ENCODE results near the gene CAPN9.
A peak's percentile ranks its signal among the peaks of the same experiment; 100 is the strongest.
"Not testable (repeated sequence)": the region's sequence is repeated elsewhere in the genome, so short reads cannot be mapped to it uniquely, and the experiment has no call there.

The CAPN9 gene

DNA sequence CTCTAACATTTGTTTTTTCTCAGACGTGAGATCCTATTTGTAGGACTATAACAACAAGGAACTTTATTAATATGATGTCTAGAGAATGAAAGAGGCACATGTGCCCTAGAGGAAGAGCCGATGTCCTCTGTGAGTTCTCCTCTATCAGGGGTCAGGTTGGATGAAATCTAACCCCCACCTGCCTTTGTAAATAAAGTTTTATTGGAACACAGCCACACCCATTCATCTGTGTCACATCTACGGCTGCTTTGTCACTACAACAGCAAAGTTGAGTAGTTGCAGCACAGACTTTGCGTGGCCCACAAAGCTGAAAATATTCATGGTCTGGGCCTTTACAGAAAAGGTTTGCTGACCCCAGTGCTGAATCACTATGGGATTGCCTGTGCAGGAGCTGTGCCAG is 571 bp upstream of the CAPN9 start:
- DNase-seq: no peak

DNA sequence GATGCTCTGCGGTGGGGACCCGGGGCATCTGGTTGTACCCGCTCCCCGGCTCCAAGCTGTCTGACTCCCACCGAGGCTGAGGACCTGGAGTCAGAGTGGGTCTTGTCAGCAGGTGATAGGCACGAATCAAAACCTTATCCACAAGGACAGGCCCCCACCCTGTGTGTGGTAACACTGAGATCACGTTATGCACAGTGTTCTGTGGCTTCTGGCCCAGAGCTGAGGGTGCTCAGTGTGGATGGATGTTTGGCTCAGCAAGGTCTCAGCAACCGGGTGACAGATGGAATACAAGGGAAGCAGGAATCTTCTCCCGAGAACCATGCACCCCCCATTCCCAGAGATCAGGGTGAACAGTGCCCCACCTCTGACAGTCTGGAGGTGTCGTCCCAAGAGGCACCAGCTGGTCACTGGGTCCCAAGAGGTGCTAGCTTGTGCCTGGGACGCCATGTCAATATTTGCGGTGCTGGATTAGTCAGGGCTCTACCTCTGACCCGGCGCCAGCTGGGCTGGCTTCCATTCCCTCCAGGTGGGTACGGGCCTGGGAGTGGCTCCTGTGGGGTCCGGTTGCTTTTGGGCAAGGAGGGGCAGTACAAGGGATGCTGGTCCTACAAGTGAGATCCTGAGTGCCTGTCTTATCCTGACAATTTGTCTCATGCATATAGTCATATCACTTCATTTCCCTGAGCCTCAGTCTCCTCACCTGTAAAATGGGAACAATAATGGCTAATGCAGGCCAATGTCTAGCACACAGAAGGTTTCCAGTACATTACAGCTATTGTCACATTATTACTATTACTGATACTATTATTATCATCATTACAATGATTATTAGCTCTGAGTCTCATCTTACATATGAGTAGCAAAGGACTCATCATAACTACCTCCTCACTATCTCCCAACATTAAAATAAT is 957 bp downstream of the CAPN9 start:
- DNase-seq: no peak

GRCh38 chr1:230749150-230749549 is 2.0 kb downstream of the CAPN9 start:
- no peak for DNase-seq

DNA sequence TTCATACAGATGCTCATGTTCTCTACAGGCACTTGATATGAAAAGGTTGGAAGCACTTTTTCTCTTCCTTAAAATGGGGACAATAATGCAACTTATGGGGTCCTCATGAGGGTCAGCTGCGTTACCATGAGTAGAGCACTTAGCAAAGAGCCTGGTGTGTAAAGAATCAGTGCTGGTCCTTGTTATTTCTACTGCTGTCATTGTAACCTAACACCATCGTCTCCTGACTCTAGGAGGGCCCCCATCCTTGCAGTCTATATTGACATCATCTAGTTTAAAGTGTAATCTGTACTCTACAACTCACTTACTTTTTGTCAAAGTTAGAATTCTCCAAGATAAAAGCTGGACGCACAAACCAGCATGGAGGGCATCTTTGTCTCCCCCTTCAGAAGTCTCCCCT is 2.4 kb downstream of the CAPN9 start:
- DNase-seq: no peak

- no peak for DNase-seq
These were observed 3.4 kb downstream of the CAPN9 start for GRCh38 chr1:230750576-230750975.

DNA sequence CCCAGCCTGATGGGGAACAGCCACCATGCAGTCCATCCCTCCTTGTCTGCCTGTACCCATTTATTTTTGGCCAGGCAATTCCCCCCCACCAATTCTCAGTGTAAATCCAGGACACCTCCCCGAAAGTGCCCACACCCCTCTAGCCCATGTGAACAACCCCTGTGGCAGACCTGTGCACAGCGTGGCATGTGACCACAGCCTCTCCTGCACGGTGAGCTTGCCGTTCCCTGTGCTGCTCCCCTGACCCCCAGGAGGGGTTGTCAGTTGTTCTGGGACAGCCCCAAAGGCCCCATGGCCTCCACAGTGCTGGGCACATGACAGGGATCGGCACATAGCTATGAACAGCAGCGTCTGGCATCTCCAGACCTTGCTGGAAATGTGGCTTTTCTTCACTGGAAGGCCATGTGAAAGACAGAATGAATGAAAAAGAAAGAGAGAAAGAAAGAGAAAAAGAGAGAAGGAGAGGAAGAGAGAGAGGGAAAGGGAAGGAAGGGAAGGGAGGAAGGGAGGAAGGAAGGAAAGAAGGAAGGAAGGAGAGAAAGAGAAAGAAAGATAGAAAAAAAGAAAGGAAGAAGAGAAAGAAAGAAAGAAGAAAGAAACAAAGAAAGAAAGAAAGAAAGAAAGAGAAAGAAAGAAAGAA is 3.9 kb downstream of the CAPN9 start:
- DNase-seq: no peak

GRCh38 chr1:230752407-230752806 is 5.2 kb downstream of the CAPN9 start:
- DNase-seq: no peak

DNA sequence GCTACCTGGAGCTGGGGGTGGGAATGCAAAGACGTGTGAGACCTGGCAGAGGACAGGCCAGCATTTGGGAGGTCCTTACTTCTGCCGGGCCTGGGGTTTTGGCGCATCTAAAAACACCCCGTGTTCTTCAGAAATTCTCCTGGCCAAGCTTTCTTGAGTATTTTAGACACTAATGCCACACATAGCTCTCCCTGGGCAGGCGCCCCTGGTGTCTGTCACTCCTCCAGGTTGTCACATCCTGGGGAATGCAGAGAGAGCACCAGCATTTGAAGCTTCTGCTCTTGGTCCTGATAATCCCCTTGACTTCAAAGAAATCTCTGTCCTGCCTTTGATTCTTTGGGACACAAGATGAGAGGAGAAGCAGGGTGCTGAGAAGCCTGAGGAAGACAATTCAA is 6.0 kb downstream of the CAPN9 start:
- DNase-seq: no peak

GRCh38 chr1:230753586-230754251 is 6.5 kb downstream of the CAPN9 start:
- DNase-seq: peak; percentile 39

DNA sequence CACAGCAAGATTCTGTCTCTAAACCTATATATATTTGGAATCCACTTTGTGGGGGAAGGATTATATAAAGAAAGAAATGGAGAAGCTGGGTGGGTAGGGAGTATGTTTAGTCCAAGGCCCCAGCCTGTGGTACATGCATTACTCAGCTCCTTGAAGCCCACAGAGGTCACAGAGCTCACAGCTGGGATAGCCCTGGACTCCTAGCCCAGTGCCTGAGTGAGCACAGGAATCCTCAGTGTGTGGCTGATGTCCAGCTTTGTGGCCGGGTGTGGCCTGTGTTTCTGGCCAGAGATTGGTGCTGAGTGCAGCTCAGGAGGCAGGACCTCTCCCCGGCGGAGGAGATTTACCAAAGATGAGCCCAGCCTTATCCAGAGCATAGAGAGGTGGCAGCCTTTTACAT is 7.6 kb downstream of the CAPN9 start:
- DNase-seq: peak; percentile 26

DNA sequence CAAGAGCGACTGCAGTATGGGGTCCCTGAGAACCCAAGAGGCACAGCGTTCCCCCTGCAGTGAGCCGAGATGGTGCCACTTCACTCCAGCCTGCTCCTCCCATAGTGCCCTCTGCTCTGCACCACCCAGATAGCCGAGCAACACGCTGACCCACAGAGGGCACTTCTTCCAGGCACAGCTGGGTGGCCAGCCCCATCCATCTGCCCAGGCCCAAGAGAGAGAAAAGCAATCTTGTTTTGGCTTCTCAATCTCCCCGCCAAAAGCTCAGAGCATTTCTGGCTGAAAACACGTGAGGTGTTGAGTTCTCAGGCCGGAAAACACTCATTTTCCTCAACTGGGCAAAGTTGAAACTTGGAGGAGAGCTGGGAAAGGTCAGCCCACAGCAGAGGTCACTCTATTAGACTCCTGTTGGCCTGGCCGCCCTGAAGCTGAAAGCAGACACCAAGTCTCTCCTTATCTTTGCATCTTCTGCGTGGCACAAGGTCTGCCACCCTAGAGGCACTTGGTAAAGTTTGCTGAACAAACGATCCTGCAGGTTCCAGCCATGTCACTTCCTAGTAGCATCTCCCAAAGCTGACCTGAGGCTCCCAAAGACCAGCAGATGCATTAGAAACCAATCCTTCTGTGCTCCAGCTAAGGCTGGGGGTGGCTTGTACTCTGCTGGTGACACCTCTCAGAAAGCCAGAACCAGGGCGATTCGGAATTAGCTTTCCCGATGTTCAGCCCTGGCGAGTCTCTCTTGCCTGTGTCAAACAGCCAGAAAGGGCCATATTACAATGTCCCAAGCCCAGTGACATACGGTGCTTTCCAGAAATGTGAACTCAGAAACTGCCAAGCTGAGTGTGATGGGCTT is 10.9 kb downstream of the CAPN9 start:
- DNase-seq: no peak

- DNase-seq: peak; percentile 78
These were observed 11.7 kb downstream of the CAPN9 start for GRCh38 chr1:230758709-230759368.

GRCh38 chr1:230759369-230760065 is 12.3 kb downstream of the CAPN9 start:
- DNase-seq: no peak

DNA sequence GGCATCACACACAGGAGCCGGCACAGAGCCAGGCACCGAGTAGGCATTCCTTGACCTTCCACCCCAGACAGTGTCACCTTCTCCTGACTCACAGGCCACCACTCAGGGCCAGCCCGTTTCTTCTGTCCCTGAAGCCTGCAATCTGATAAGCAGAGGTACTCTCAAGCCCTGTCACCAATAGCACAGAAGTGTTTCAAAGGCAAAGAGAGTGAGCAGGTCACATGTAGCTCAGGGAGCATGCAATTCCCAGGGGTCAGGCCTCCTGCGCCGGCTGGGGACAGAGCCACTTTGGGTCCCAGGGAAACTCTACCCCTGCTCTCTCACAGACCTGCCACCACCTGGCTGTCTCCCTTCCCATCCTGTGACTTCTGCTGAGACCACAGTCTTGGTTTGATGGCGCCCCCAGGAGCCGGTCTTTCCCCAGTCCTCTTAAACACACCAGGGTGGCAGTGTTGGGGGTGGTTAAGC is 13.2 kb downstream of the CAPN9 start:
- no peak for DNase-seq

DNA sequence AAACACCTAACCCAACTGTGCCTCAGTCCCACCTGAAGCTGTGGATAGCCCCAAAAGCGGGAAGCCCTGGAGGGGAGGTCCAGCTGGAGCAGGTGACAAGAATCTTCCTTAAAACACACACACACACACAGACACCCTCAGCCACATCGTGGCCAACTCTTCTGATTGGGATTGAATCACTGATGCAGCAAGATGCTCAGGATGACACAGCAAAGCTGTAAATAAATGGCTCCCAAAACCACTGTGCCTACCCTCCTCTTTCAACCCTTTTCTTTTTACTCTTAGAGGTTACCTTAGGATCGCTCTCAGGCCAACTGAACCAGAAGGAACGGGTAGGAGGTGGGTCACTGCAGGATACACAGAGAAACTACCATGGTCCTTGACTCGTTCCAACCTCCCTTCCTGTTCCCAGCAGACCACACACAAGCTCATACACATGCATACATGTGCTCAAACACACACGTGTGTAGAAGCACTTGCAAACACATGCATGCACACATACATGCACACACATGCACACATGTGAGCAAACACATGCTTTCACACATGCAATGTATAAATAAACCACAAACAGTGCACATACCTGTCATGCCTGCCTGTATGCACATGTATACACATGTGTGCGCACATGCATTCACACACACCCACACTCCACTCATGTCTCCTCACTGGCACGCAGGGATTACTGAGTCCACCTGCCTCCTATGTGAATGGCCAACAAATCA is 14.4 kb downstream of the CAPN9 start:
- DNase-seq: no peak

GRCh38 chr1:230763927-230764591 is 16.9 kb downstream of the CAPN9 start:
- DNase-seq: no peak

- no peak for DNase-seq
These were observed 19.1 kb downstream of the CAPN9 start for GRCh38 chr1:230766318-230766717.

DNA sequence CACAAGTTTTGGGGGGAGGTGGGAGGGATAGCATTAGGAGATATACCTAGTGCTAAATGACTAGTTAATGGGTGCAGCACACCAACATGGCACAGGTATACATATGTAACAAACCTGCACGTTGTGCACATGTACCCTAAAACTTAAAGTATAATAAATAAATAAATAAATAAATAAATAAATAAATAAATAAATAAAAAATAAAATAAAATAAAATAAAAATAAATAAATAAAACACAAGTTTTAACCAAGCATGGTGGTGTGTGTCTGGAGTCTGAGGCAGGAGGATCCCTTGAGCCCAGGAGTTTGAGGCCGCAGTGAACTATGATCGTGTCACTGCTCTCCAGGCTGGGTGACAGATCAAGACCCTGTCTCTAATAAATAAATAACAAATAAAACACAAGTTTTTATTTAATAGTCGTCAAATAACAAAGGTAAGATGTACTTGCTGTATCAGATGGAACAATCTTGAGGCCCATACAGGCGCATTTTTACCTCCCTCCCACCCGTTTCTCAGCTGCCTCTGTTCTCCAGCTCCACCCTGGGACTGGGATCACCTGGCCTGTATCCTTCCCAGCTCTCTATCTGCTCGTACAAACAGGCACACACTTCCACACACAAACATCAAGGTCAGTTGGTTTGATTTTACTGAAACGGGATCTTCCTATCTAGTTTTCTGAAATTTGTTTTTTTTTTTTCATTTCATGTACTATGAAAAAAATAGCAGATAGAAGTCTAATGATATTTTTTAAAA is 20.8 kb downstream of the CAPN9 start:
- DNase-seq: not testable (repeated sequence)

DNA sequence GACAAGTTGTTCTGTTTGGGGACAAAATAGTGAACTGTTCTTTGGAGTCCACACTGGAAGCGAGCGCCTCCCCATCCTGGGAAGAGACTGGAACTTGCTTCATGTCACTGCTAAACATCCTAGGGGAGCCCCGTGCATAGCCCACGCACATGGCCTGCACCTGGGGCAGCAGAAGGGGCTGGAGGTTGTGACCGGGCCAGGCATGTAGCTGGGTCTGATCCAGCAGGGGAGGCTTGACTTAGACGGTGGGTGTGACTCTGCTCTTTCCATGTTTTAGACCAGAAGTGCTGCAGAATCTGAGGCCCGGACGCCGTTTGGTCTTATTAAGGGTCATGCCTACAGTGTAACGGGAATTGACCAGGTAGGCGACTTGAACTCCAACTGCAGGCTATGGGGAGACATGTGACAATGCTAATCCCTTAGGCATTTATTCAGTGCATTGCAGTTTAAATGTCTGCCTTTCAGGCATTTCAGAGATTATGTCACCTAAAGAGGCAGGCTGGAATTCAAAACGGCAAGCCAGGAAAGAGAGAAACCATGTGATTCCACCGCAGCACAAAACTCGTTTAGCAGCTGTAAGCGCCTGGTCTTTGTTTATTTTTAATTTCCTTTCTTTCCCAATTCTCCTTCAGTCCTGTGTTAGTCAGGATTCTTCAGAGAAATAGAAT is 21.8 kb downstream of the CAPN9 start:
- peak; percentile 66 for DNase-seq
